ENCODE data around the gene DENND1A. TPM values are rescaled to one million over a fixed set of nuclear protein-coding genes. Genes with fewer than 3 reads are reported as not detected.

Gene DENND1A
- total RNA-seq, 1 experiment from 2014 or later, result 23.5 TPM

GRCh38 chr9:123567013-123567412 lies 362.9 kb downstream of the DENND1A start:
- POLR2A ChIA-PET, result no interaction called here
- no peaks in the 10 kb centered on the region for H3K36me3 Mint-ChIP-seq
- DNase-seq (ENCODE audit: low spot score) (no peak), ATAC-seq (no peak)
- H3K4me3 Mint-ChIP-seq, result no peak overlapping the region
- TF ChIP-seq AFF4 (CRISPR knock-in tag; IDR thresholded peaks at IDR 0.05; ENCODE audit: borderline replicate concordance) (no peak), MYBL2 (CRISPR knock-in tag; IDR thresholded peaks at IDR 0.05) (no peak), ATF1 (CRISPR knock-in tag; IDR thresholded peaks at IDR 0.05) (no peak), E2F4 (CRISPR knock-in tag; IDR thresholded peaks at IDR 0.05; ENCODE audit: borderline replicate concordance, low read depth) (no peak), ZNF232 (CRISPR knock-in tag; IDR thresholded peaks at IDR 0.05) (no peak), ZNF219 (CRISPR knock-in tag; IDR thresholded peaks at IDR 0.05; ENCODE audit: borderline replicate concordance) (no peak), ZNF263 (CRISPR knock-in tag; IDR thresholded peaks at IDR 0.05; ENCODE audit: low read depth) (no peak), ZNF121 (CRISPR knock-in tag; IDR thresholded peaks at IDR 0.05) (no peak), ZBTB21 (CRISPR knock-in tag; IDR thresholded peaks at IDR 0.05; ENCODE audit: borderline replicate concordance) (no peak), E2F1 (CRISPR knock-in tag; IDR thresholded peaks at IDR 0.05) (no peak), NR2C2 (CRISPR knock-in tag; IDR thresholded peaks at IDR 0.05) (no peak)
- peaks cover 2% of the 10 kb centered on the region for H3K4me1 Mint-ChIP-seq
- H3K9me3 Mint-ChIP-seq, result peaks cover 6% of the 10 kb centered on the region; the same call in 1 of the 2 replicates
- H3K27me3 Mint-ChIP-seq (ENCODE audit: low read depth), result peaks cover 1% of the 10 kb centered on the region
- H3K27ac Mint-ChIP-seq, result no peak overlapping the region
- CTCF ChIA-PET, result no interaction called here

- Mint-ChIP-seq H3K27ac (no peak overlapping the region), H3K36me3 (peaks cover 5% of the 10 kb centered on the region; the same call in 1 of the 2 replicates), H3K4me1 (peaks cover 17% of the 10 kb centered on the region), H3K4me3 (no peak overlapping the region), H3K27me3 (ENCODE audit: low read depth) (peaks cover 6% of the 10 kb centered on the region), H3K9me3 (peaks cover 5% of the 10 kb centered on the region; the same call in 1 of the 2 replicates)
- ATAC-seq (no peak), DNase-seq (ENCODE audit: low spot score) (no peak)
- ChIA-PET POLR2A (interaction anchor here (0.7 kb wide), 1 partner anchor 139 kb away, joined by 7 read pairs; no protein-coding TSS in a partner anchor), CTCF (no interaction called here)
- TF ChIP-seq ZNF512 (CRISPR knock-in tag; IDR thresholded peaks at IDR 0.05; ENCODE audit: borderline replicate concordance), result no peak
- no peak for TF ChIP-seq AFF4 (CRISPR knock-in tag; IDR thresholded peaks at IDR 0.05; ENCODE audit: borderline replicate concordance)
- TF ChIP-seq ZNF219 (CRISPR knock-in tag; IDR thresholded peaks at IDR 0.05; ENCODE audit: borderline replicate concordance), result no peak
- no peak for TF ChIP-seq HMGA2 (CRISPR knock-in tag; IDR thresholded peaks at IDR 0.05)
- TF ChIP-seq NR2C2 (CRISPR knock-in tag; IDR thresholded peaks at IDR 0.05), result no peak
- no peak for TF ChIP-seq ZNF281 (CRISPR knock-in tag; IDR thresholded peaks at IDR 0.05)
- TF ChIP-seq ELF4 (CRISPR knock-in tag; IDR thresholded peaks at IDR 0.05; ENCODE audit: low read depth), result no peak
- no peak for TF ChIP-seq CREM (CRISPR knock-in tag; IDR thresholded peaks at IDR 0.05)
- TF ChIP-seq OVOL2 (CRISPR knock-in tag; IDR thresholded peaks at IDR 0.05; ENCODE audit: borderline replicate concordance), result no peak
Measured at GRCh38 chr9:123564652-123565051, 365.3 kb downstream of the DENND1A start.
